SK-N-SH (cell line): ENCODE measurements around the gene COG2. TPM values are rescaled to one million over a fixed set of nuclear protein-coding genes. Genes with fewer than 3 reads are reported as not detected.

Source experiments
- CTCF ChIA-PET: fragments of 300-600, 350-600 bp; formaldehyde crosslinking; extraction: SDS; loops from one replicate; lab custom pipeline; 2021; lab: Yijun Ruan, JAX
- POLR2A ChIA-PET: fragments of 350-600 bp; sonication (Branson Sonifier 250); formaldehyde crosslinking; extraction: SDS; loops from one replicate; lab custom pipeline; 2020; ENCODE audit warnings: antibody characterized with exemption, inconsistent platforms; lab: Yijun Ruan, JAX
- DNase-seq: peaks from one replicate; pipeline ENCODE4 v3.0.0; 2012
- H2AFZ ChIP-seq: fragments of 200-600 bp; sonication (generic); 2 replicates; pipeline ENCODE4 v1.8.1; 2016; ENCODE audit warnings: antibody characterized with exemption, mild to moderate bottlenecking, low read depth
- H3F3A ChIP-seq: fragments of 200-600 bp; sonication (generic); replicated peaks from 2 replicates; pipeline ENCODE3; 2016; ENCODE audit warnings: antibody characterized with exemption, mild to moderate bottlenecking; ENCODE audit not compliant: insufficient read depth
- H3K27ac ChIP-seq, 2 experiments: fragments of 200-500 bp in 1 of 2; fragments of 200-600 bp in 1 of 2; sonication (Bioruptor generic) in 1 of 2; sonication (generic), shearing (Covaris generic) in 1 of 2; 2 replicates each; pipeline versions ENCODE4 v1.5.1 to v1.6.1; 2014 to 2016; ENCODE audit warnings: low read depth in 2 of 2, inconsistent platforms in 1 of 2, low read length in 1 of 2, mild to moderate bottlenecking in 1 of 2, mixed read lengths in 1 of 2
- H3K27me3 ChIP-seq: fragments of 200-600 bp; sonication (generic), shearing (Covaris generic); 2 replicates; pipeline ENCODE4 v1.6.1; 2016; ENCODE audit warnings: mixed run types; ENCODE audit not compliant: insufficient read depth
- H3K36me3 ChIP-seq, 2 experiments: fragments of 200-500 bp in 1 of 2; fragments of 200-600 bp in 1 of 2; sonication (Bioruptor generic) in 1 of 2; sonication (generic) in 1 of 2; replicated peaks in 1 of 2; 2 replicates each; pipeline versions ENCODE3 to v1.5.1; 2014 to 2016; ENCODE audit warnings: low read length in 1 of 2, mild to moderate bottlenecking in 1 of 2; ENCODE audit not compliant: insufficient read depth in 2 of 2, control insufficient read depth in 1 of 2
- H3K4me1 ChIP-seq, 2 experiments: fragments of 200-500 bp in 1 of 2; fragments of 200-600 bp in 1 of 2; sonication (Bioruptor generic) in 1 of 2; sonication (generic), shearing (Covaris generic) in 1 of 2; 2 replicates each; pipeline versions ENCODE4 v1.5.1 to v1.6.1; 2014 to 2016; ENCODE audit warnings: low read depth in 1 of 2, low read length in 1 of 2, mixed run types in 1 of 2; ENCODE audit not compliant: insufficient read depth in 2 of 2, control insufficient read depth in 1 of 2
- H3K4me2 ChIP-seq: fragments of 200-600 bp; sonication (generic), shearing (Covaris generic); 2 replicates; pipeline ENCODE4 v1.6.1; 2017; ENCODE audit warnings: mixed run types
- H3K4me3 ChIP-seq, 2 experiments: fragments of 200-500 bp in 1 of 2; fragments of 200-600 bp in 1 of 2; sonication (Bioruptor generic) in 1 of 2; sonication (generic), shearing (Covaris generic) in 1 of 2; 2 replicates each; pipeline versions ENCODE4 v1.5.1 to v1.8.1; 2014 to 2016; ENCODE audit warnings: low read depth in 2 of 2, inconsistent platforms in 1 of 2, low read length in 1 of 2, mild to moderate bottlenecking in 1 of 2, mixed read lengths in 1 of 2, moderate library complexity in 1 of 2
- H3K79me2 ChIP-seq: fragments of 200-600 bp; sonication (generic); 2 replicates; pipeline ENCODE4 v1.8.1; 2017; ENCODE audit warnings: mild to moderate bottlenecking; ENCODE audit not compliant: insufficient read depth
- H3K9ac ChIP-seq: fragments of 200-600 bp; sonication (generic); 2 replicates; pipeline ENCODE4 v1.6.1; 2017; ENCODE audit warnings: mixed run types
- H3K9me2 ChIP-seq: fragments of 200-600 bp; sonication (generic); 2 replicates; pipeline ENCODE4 v1.6.1; 2017; ENCODE audit warnings: mixed run types
- H3K9me3 ChIP-seq: fragments of 200-600 bp; sonication (generic); 2 replicates; pipeline ENCODE4 v1.6.1; 2017; ENCODE audit warnings: mixed run types, mild to moderate bottlenecking, moderate library complexity
- H4K20me1 ChIP-seq: fragments of 200-600 bp; sonication (generic); 2 replicates; pipeline ENCODE4 v1.6.1; 2017; ENCODE audit warnings: mild to moderate bottlenecking, mixed run types; ENCODE audit not compliant: insufficient read depth
- CHD2 ChIP-seq: fragments of 150-350 bp; IDR thresholded peaks from 2 replicates; pipeline ENCODE4 v1.6.1; 2018; ENCODE audit warnings: low read length; ENCODE audit not compliant: partially characterized antibody
- ELF1 ChIP-seq: IDR thresholded peaks from 2 replicates; pipeline ENCODE4 v1.4.0; 2012
- FOSL2 ChIP-seq: IDR thresholded peaks from 2 replicates; pipeline ENCODE4 v1.4.0; 2012; ENCODE audit warnings: low read depth, mild to moderate bottlenecking, moderate library complexity, borderline replicate concordance
- GABPA ChIP-seq: IDR thresholded peaks from 2 replicates; pipeline ENCODE4 v1.4.0; 2012; ENCODE audit warnings: low read depth, mild to moderate bottlenecking
- GATA2 ChIP-seq: sonication (generic); formaldehyde crosslinking; IDR thresholded peaks from 2 replicates; pipeline ENCODE4 v1.5.0; 2020; ENCODE audit warnings: mild to moderate bottlenecking, missing genetic modification reagents
- JUND ChIP-seq: IDR thresholded peaks from 2 replicates; pipeline ENCODE4 v1.4.0; 2012
- MEF2A ChIP-seq: IDR thresholded peaks from 2 replicates; pipeline ENCODE4 v1.4.0; 2012; ENCODE audit warnings: low read depth, borderline replicate concordance
- MXI1 ChIP-seq: IDR thresholded peaks from 2 replicates; pipeline ENCODE4 v1.6.1; 2012; ENCODE audit warnings: mild to moderate bottlenecking, low read depth, low read length, improper control_type of control experiment
- NRF1 ChIP-seq: IDR thresholded peaks from 2 replicates; pipeline ENCODE4 v1.6.1; 2012; ENCODE audit warnings: low read depth, mild to moderate bottlenecking, low read length
- POLR2AphosphoS5 ChIP-seq: IDR thresholded peaks from 2 replicates; pipeline ENCODE4 v1.6.1; 2012; ENCODE audit warnings: low read depth, low read length
- TEAD4 ChIP-seq: IDR thresholded peaks from 2 replicates; pipeline ENCODE4 v1.4.0; 2012; ENCODE audit warnings: mild to moderate bottlenecking, borderline replicate concordance; ENCODE audit not compliant: insufficient read depth
- YY1 ChIP-seq: IDR thresholded peaks from 2 replicates; pipeline ENCODE4 v1.4.0; 2012; ENCODE audit warnings: low read depth, mild to moderate bottlenecking
- WGBS: methylation state at CpG from one replicate; pipeline ENCODE4 v1.1.6; 2017; ENCODE audit warnings: low lambda C conversion rate; 5-methylcytosine and 5-hydroxymethylcytosine counted together
- polyA plus RNA-seq, 3 experiments: library from polyadenylated mRNA; depleted of rRNA; stranded (reverse); fragments of >200 nt; gene quantifications; 2 replicates each; pipeline ENCODE4 v1.2.3, GENCODE V29; 2012
- TF ChIP-seq, protein P1 (sequence below): IDR thresholded peaks from 2 replicates; pipeline ENCODE4; 2012
- TF ChIP-seq, protein P2 (sequence below): IDR thresholded peaks from 2 replicates; pipeline ENCODE4 v1.4.0; 2012; ENCODE audit warnings: low read depth, borderline replicate concordance
- TF ChIP-seq, protein P3 (sequence below): IDR thresholded peaks from 2 replicates; pipeline ENCODE4 v1.6.1; 2012; ENCODE audit warnings: mild to moderate bottlenecking, low read depth, low read length, moderate library complexity
- TF ChIP-seq, protein P4 (sequence below): IDR thresholded peaks from 2 replicates; pipeline ENCODE4 v1.4.0; 2012; ENCODE audit warnings: low read depth, borderline replicate concordance

Gene COG2
- polyA plus RNA-seq, 1 of the 3 experiments (the other 2 are of a cell fraction), result 11.0 TPM

DNA sequence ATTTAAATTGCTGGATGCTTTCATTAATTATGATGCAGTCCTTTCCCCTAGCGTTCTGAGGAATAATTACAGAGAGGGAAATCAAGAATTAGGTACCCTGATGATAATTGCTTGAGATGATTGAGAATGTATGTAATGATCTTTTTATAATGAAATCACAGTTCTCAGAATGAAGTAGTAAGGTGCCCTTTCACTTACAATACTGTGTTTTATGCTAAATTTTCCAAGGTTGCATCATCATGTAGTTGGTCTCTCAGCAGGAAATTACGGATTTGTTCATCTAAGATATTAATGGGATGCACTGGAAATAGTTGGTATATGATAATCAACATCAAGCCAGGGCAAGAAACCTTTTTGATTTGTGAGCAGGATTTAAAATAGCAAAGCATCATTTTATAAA lies 37.5 kb downstream of the COG2 start (continued):
- TF ChIP-seq TEAD4 (no peak), MXI1 (no peak)
- TF ChIP-seq, protein P1, sequence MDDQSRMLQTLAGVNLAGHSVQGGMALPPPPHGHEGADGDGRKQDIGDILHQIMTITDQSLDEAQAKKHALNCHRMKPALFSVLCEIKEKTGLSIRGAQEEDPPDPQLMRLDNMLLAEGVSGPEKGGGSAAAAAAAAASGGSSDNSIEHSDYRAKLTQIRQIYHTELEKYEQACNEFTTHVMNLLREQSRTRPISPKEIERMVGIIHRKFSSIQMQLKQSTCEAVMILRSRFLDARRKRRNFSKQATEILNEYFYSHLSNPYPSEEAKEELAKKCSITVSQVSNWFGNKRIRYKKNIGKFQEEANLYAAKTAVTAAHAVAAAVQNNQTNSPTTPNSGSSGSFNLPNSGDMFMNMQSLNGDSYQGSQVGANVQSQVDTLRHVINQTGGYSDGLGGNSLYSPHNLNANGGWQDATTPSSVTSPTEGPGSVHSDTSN, result no peak

DNA sequence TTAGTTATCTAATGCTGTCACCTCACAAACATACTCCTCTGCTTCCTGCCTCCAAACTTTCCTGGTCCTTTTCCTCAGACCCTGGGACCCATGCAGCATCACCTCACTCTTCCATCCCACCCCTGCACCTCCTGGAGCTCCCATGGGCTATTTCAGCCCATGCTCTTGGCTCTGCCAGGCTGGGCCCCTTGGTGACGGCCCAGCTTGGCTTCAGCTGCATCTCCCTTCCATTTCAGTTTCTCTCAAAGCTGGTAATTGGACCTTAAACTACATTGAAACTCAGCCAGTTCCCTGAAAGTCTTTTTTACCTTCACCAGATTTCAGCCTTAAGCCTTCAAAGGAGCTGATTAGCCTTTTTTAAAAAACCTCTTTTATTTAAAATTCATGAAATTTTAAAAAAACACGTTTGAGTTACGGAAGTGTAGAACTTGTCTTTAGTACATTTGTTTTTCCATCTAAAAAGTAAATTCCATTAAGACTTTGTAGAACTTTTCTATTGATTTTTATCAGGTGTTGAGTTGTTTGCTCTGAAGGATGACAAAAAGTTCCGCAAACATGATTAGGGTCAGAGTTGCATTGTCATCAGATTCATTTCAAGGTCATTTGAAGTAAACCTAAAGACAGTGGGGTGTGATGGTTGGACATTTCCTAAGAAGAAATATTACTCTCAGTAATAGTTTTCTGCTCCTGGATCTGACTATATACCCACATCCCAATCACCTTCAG lies 38.2 kb downstream of the COG2 start:
- H3K9me3 ChIP-seq, result no peaks in the 10 kb centered on the region
- H3K4me2 ChIP-seq, result no peak overlapping the region
- peaks cover 62 to 89% of the 10 kb centered on the region in 2 experiments for H3K36me3 ChIP-seq
- no peak for DNase-seq
- no peaks in the 10 kb centered on the region for H3K9me2 ChIP-seq
- peak overlapping the region in 1 of 2 experiments; percentile 77; a peak in 2 of 4 replicates for H3K27ac ChIP-seq
- H4K20me1 ChIP-seq, result peaks cover 4% of the 10 kb centered on the region; the same call in 1 of the 2 replicates
- WGBS, result 59% methylated on average over 4 of the region's 4 CpGs
- H3K4me3 ChIP-seq, result no peak overlapping the region
- H3F3A ChIP-seq, result peaks cover 10% of the 10 kb centered on the region
- ChIA-PET CTCF (interaction anchor here (1.1 kb wide), 1 partner anchor 38 kb away, joined by 3 read pairs; the partner anchor contains the start of gene COG2), POLR2A (no interaction called here)
- no peaks in the 10 kb centered on the region for H3K79me2 ChIP-seq
- TF ChIP-seq, protein P2, sequence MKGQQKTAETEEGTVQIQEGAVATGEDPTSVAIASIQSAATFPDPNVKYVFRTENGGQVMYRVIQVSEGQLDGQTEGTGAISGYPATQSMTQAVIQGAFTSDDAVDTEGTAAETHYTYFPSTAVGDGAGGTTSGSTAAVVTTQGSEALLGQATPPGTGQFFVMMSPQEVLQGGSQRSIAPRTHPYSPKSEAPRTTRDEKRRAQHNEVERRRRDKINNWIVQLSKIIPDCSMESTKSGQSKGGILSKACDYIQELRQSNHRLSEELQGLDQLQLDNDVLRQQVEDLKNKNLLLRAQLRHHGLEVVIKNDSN, result no peak
- TF ChIP-seq YY1 (no peak), MEF2A (no peak), POLR2AphosphoS5 (no peak), NRF1 (no peak), GABPA (no peak), FOSL2 (no peak), CHD2 (no peak), GATA2 (CRISPR knock-in tag) (no peak), ELF1 (no peak), JUND (no peak)
- TF ChIP-seq, protein P3, sequence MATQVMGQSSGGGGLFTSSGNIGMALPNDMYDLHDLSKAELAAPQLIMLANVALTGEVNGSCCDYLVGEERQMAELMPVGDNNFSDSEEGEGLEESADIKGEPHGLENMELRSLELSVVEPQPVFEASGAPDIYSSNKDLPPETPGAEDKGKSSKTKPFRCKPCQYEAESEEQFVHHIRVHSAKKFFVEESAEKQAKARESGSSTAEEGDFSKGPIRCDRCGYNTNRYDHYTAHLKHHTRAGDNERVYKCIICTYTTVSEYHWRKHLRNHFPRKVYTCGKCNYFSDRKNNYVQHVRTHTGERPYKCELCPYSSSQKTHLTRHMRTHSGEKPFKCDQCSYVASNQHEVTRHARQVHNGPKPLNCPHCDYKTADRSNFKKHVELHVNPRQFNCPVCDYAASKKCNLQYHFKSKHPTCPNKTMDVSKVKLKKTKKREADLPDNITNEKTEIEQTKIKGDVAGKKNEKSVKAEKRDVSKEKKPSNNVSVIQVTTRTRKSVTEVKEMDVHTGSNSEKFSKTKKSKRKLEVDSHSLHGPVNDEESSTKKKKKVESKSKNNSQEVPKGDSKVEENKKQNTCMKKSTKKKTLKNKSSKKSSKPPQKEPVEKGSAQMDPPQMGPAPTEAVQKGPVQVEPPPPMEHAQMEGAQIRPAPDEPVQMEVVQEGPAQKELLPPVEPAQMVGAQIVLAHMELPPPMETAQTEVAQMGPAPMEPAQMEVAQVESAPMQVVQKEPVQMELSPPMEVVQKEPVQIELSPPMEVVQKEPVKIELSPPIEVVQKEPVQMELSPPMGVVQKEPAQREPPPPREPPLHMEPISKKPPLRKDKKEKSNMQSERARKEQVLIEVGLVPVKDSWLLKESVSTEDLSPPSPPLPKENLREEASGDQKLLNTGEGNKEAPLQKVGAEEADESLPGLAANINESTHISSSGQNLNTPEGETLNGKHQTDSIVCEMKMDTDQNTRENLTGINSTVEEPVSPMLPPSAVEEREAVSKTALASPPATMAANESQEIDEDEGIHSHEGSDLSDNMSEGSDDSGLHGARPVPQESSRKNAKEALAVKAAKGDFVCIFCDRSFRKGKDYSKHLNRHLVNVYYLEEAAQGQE, result no peak
- TF ChIP-seq, protein P4, sequence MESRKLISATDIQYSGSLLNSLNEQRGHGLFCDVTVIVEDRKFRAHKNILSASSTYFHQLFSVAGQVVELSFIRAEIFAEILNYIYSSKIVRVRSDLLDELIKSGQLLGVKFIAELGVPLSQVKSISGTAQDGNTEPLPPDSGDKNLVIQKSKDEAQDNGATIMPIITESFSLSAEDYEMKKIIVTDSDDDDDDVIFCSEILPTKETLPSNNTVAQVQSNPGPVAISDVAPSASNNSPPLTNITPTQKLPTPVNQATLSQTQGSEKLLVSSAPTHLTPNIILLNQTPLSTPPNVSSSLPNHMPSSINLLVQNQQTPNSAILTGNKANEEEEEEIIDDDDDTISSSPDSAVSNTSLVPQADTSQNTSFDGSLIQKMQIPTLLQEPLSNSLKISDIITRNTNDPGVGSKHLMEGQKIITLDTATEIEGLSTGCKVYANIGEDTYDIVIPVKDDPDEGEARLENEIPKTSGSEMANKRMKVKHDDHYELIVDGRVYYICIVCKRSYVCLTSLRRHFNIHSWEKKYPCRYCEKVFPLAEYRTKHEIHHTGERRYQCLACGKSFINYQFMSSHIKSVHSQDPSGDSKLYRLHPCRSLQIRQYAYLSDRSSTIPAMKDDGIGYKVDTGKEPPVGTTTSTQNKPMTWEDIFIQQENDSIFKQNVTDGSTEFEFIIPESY, result no peak
- TF ChIP-seq, protein P1, result no peak
- H3K9ac ChIP-seq, result no peak overlapping the region
- H2AFZ ChIP-seq, result no peak overlapping the region
- H3K27me3 ChIP-seq, result no peaks in the 10 kb centered on the region
- H3K4me1 ChIP-seq, result peaks cover 17 to 27% of the 10 kb centered on the region in 2 experiments
